ENCODE measurements around the gene SHKBP1. TPM values are rescaled to one million over a fixed set of nuclear protein-coding genes. Genes with fewer than 3 reads are reported as not detected.

SHKBP1 gene
- total RNA-seq, 1 experiment from 2014 or later, result 92.9 TPM

DNA sequence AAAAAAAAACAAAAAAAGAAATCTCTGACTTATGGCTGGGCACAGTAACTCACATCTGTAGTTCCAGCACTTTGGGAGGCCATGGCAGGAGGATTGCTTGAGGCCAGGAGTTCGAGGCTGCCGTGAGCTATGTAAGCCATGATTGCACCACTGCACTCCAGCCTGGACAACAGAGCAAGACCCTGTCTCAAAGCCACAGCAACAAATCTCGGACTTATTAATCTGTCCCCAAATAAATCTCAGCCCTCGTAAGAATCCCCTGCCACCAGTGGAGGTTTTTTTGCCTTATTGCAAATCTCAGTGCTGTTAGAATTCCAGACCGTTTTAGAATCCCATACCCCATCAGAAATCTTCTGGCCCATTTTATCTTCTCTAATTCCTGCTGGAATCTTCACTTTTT lies 4.9 kb downstream of the SHKBP1 start:
- Histone ChIP-seq H2AK5ac (ENCODE audit: insufficient read length, low read length) (no peak overlapping the region), H3K56ac (ENCODE audit: insufficient read length, low read depth, low read length) (no peak overlapping the region), H2BK20ac (ENCODE audit: low read depth, low read length, poor library complexity, severe bottlenecking) (no peak overlapping the region), H3K4me1 (ENCODE audit: insufficient read depth, low read length) (peaks cover 3% of the 10 kb centered on the region; the same call in 1 of the 2 replicates), H2BK15ac (ENCODE audit: low read depth, low read length) (no peak overlapping the region), H3K27me3 (ENCODE audit: insufficient read depth, low read length) (no peaks in the 10 kb centered on the region), H3K14ac (ENCODE audit: insufficient read depth, low read length) (no peak overlapping the region), H3K79me1 (ENCODE audit: insufficient read depth, low read depth, low read length, poor library complexity, severe bottlenecking) (no peaks in the 10 kb centered on the region), H2AFZ (ENCODE audit: low read length) (no peak overlapping the region), H3K27ac (ENCODE audit: insufficient read length, low read depth, low read length) (no peak overlapping the region), H3K9me3 (ENCODE audit: control insufficient read depth, low read depth, low read length) (no peaks in the 10 kb centered on the region), H3K4ac (ENCODE audit: low read depth, low read length) (no peak overlapping the region), H3T11ph (ENCODE audit: low read length) (no peak overlapping the region), H3K23me2 (ENCODE audit: insufficient read length, low read depth, low read length, poor library complexity, severe bottlenecking) (peaks cover 4% of the 10 kb centered on the region), H4K8ac (replicated peaks; ENCODE audit: insufficient read length, low read depth, low read length) (no peak overlapping the region), H3K23ac (ENCODE audit: insufficient read length, low read depth, low read length) (no peak overlapping the region), H4K91ac (ENCODE audit: insufficient read length, low read depth, low read length) (no peak overlapping the region), H2BK5ac (ENCODE audit: insufficient read length, low read length) (no peak overlapping the region), H3K18ac (ENCODE audit: insufficient read length, low read depth, low read length) (no peak overlapping the region), H2BK12ac (ENCODE audit: insufficient read length, low read depth, low read length) (no peak overlapping the region), H4K20me1 (ENCODE audit: control insufficient read depth, insufficient read depth, insufficient read length) (no peaks in the 10 kb centered on the region), H3K9ac (ENCODE audit: extremely low read depth, insufficient read length, low read length) (no peak overlapping the region), H4K5ac (ENCODE audit: insufficient read length, low read depth, low read length) (no peak overlapping the region), H3K79me2 (ENCODE audit: insufficient read depth, low read length) (no peaks in the 10 kb centered on the region), H2BK120ac (ENCODE audit: low read depth, low read length, poor library complexity, severe bottlenecking) (no peak overlapping the region), H3K4me2 (ENCODE audit: insufficient read depth, insufficient read length, low read length) (no peak overlapping the region)
- no peaks in the 10 kb centered on the region for H3K9me3 Mint-ChIP-seq
- no CpG with 5 or more reads among the region's 5 CpGs for whole genome bisulfite sequencing (ENCODE audit: extremely low coverage, insufficient read length, low lambda C conversion rate)
- H3K4me3 Mint-ChIP-seq, result no peak overlapping the region
- H3K36me3 Mint-ChIP-seq (ENCODE audit: insufficient read depth in 1 of 3, low read depth in 3 of 3), result peaks cover 27 to 68% (median 51%) of the 10 kb centered on the region in 3 experiments
- H3K27me3 Mint-ChIP-seq (ENCODE audit: low read depth), result no peaks in the 10 kb centered on the region; the same call in 1 of the 2 replicates
- no peak for TF ChIP-seq CTCF (conservative IDR thresholded peaks at IDR 0.05)
- H3K4me1 Mint-ChIP-seq, result peaks cover 9 to 11% of the 10 kb centered on the region in 2 experiments
- no peak for DNase-seq
- H3K27ac Mint-ChIP-seq, result no peak overlapping the region
